ENCODE results near the gene GINS1. TPM values are rescaled to one million over a fixed set of nuclear protein-coding genes. Genes with fewer than 3 reads are reported as not detected.

GINS1 gene
- total RNA-seq, 1 experiment from 2014 or later = 30.4 TPM

GRCh38 chr20:25497586-25498279 lies 90.3 kb downstream of the GINS1 start:
- TF ChIP-seq SRF (IDR thresholded peaks at IDR 0.05; ENCODE audit: low read depth) (no peak), YY1 (IDR thresholded peaks at IDR 0.05; ENCODE audit: extremely low read depth, insufficient replicate concordance, low read depth, low read length) (no peak), JUND (IDR thresholded peaks at IDR 0.05) (no peak), EZH2phosphoT487 (IDR thresholded peaks at IDR 0.05; ENCODE audit: borderline replicate concordance) (no peak), ZBTB33 (IDR thresholded peaks at IDR 0.05; ENCODE audit: extremely low read depth, insufficient replicate concordance, low read length) (no peak), POLR2A (IDR thresholded peaks at IDR 0.05; ENCODE audit: borderline replicate concordance, extremely low read depth, insufficient read depth, insufficient read length) (no peak), REST (IDR thresholded peaks at IDR 0.05; ENCODE audit: low read depth) (no peak), FOSL1 (IDR thresholded peaks at IDR 0.05; ENCODE audit: low read depth) (no peak), MAX (IDR thresholded peaks at IDR 0.05) (no peak), CBX3 (IDR thresholded peaks at IDR 0.05; ENCODE audit: low read depth) (no peak)
- Histone ChIP-seq H2AFZ (ENCODE audit: low read depth, low read length, poor library complexity, severe bottlenecking) (no peak overlapping the region), H3K4me2 (ENCODE audit: low read length) (no peak overlapping the region), H3K4me1 (ENCODE audit: control insufficient read depth in 1 of 2, insufficient read depth in 2 of 2, low read length in 2 of 2) (peaks cover 0 to 4% of the 10 kb centered on the region in 2 experiments; a peak in 1 of 4 replicates), H3K9me2 (ENCODE audit: insufficient read depth) (no peaks in the 10 kb centered on the region), H4K20me1 (ENCODE audit: insufficient read depth) (no peaks in the 10 kb centered on the region), H3K27me3 (ENCODE audit: insufficient read depth, low read length) (no peaks in the 10 kb centered on the region), H3K4me3 (replicated peaks in 1 of 2; ENCODE audit: low read depth in 1 of 2, low read length in 2 of 2) (no peak overlapping the region), H3K36me3 (ENCODE audit: control insufficient read depth in 1 of 2, insufficient read depth in 2 of 2, low read length in 2 of 2) (no peaks in the 10 kb centered on the region), H3K9me3 (ENCODE audit: control insufficient read depth in 1 of 2, insufficient read depth in 1 of 2, low read depth in 1 of 2, low read length in 2 of 2) (no peaks in the 10 kb centered on the region), H3K27ac (ENCODE audit: low read depth, low read length) (no peak overlapping the region), H3K9ac (ENCODE audit: low read length) (no peak overlapping the region), H3K79me2 (ENCODE audit: insufficient read depth, low read length) (no peaks in the 10 kb centered on the region)
- no peak for ATAC-seq
- CTCF ChIA-PET = no interaction called here
- POLR2A ChIA-PET = no interaction called here
- no peak for DNase-seq (ENCODE audit: low read depth, low spot score)
- intact Hi-C loops (cut with micrococcal nuclease) = no loop called here
- RAD21 ChIA-PET (ENCODE audit: low non-redundant PET in 1 of 2, low total read pairs in 2 of 2, uncharacterized antibody in 2 of 2, unreplicated experiment in 2 of 2) = no interaction called here
- BruUV-seq (replicated peaks) = no TSS peak

Other genes with a start within 250 kb of the GINS1 start
- gene ENTPD6, start 212.0 kb upstream of the GINS1 start, total RNA-seq (2021; ENCODE audit: unreplicated experiment) = 89.2 TPM
- 87.8 TPM for gene PYGB, start 159.6 kb upstream of the GINS1 start, total RNA-seq (2021; ENCODE audit: unreplicated experiment)
- 31.7 TPM for gene ABHD12, start 16.8 kb upstream of the GINS1 start, total RNA-seq (2021; ENCODE audit: unreplicated experiment)
- 7.2 TPM for gene NINL, start 177.9 kb downstream of the GINS1 start, total RNA-seq (2021; ENCODE audit: unreplicated experiment)
- gene NANP, start 216.3 kb downstream of the GINS1 start, total RNA-seq (2021; ENCODE audit: unreplicated experiment) = 7.3 TPM

Measured in HCT116 (cell line).